HepG2 (cell line): ENCODE data around the gene EPHA2. TPM values are rescaled to one million over a fixed set of nuclear protein-coding genes. Genes with fewer than 3 reads are reported as not detected.

ENCODE experiments used
- EZH2 ChIP-seq: conservative IDR thresholded peaks from 2 replicates; pipeline ENCODE4 v1.6.1; 2012; ENCODE audit warnings: mild to moderate bottlenecking, low read depth, low read length, moderate library complexity
- RARA ChIP-seq: IDR thresholded peaks from 2 replicates; pipeline ENCODE4 v1.6.1; 2016; ENCODE audit warnings: missing genetic modification reagents, missing compliant biosample characterization
- RFXAP ChIP-seq: sonication (generic); formaldehyde crosslinking; IDR thresholded peaks from 2 replicates; pipeline ENCODE4 v1.4.0; 2020; ENCODE audit warnings: missing genetic modification reagents, borderline replicate concordance
- TCF12 ChIP-seq, 2 experiments: fragments of 450-650 bp in 1 of 2; sonication (generic) in 1 of 2; formaldehyde crosslinking in 1 of 2; IDR thresholded peaks; 2 replicates each; pipeline versions ENCODE4 v1.6.1 to v1.8.0; 2017 to 2022; ENCODE audit warnings: antibody characterized with exemption in 1 of 2, mild to moderate bottlenecking in 1 of 2, missing genetic modification reagents in 1 of 2, moderate library complexity in 1 of 2
- TRIM24 ChIP-seq: sonication (generic); formaldehyde crosslinking; IDR thresholded peaks from 2 replicates; pipeline ENCODE4 v1.8.0; 2022; ENCODE audit warnings: mild to moderate bottlenecking, missing genetic modification reagents
- ZBTB3 ChIP-seq: sonication (generic); formaldehyde crosslinking; IDR thresholded peaks from 2 replicates; pipeline ENCODE4 v1.4.0; 2020; ENCODE audit warnings: low read depth, mild to moderate bottlenecking, moderate library complexity, missing genetic modification reagents, borderline replicate concordance
- ZKSCAN5 ChIP-seq: sonication (generic); formaldehyde crosslinking; IDR thresholded peaks from 2 replicates; pipeline ENCODE4 v1.5.1; 2020; ENCODE audit warnings: mild to moderate bottlenecking, missing genetic modification reagents
- polyA plus RNA-seq, 8 experiments: library from polyadenylated mRNA; depleted of rRNA in 3 of 8; stranded (reverse) in 7 of 8; unstranded in 1 of 8; fragments of >200 nt; fragmentation: Illumina TruSeq in 4 of 8; extraction: Trizol in 4 of 8; gene quantifications; 2 replicates each; pipeline versions ENCODE4 v1.2.1 to v1.2.3, GENCODE V29; 2011 to 2016; ENCODE audit warnings: low read depth in 4 of 8, missing spikeins in 1 of 8, mixed read lengths in 1 of 8; ENCODE audit not compliant: insufficient read depth in 1 of 8
- total RNA-seq, 5 experiments: library from RNA; depleted of rRNA; stranded (reverse); fragments of >200 nt; fragmentation: Illumina TruSeq; extraction: Trizol; gene quantifications; 2 replicates each; pipeline ENCODE4 v1.2.3, GENCODE V29; 2016; ENCODE audit warnings: low read depth in 1 of 5
- TF ChIP-seq, protein P1 (sequence below): sonication (generic); formaldehyde crosslinking; IDR thresholded peaks from 2 replicates; pipeline ENCODE4 v1.4.0; 2020; ENCODE audit warnings: missing genetic modification reagents, borderline replicate concordance
- TF ChIP-seq, protein P2 (sequence below): sonication (generic); formaldehyde crosslinking; IDR thresholded peaks from 2 replicates; pipeline ENCODE4 v1.4.0; 2020; ENCODE audit warnings: mild to moderate bottlenecking, missing genetic modification reagents
- TF ChIP-seq, protein P3 (sequence below): sonication (generic); formaldehyde crosslinking; IDR thresholded peaks from 2 replicates; pipeline ENCODE4 v1.8.0; 2022; ENCODE audit warnings: missing genetic modification reagents, mild to moderate bottlenecking, borderline replicate concordance
- TF ChIP-seq, protein P4 (sequence below): sonication (generic); formaldehyde crosslinking; IDR thresholded peaks from 2 replicates; pipeline ENCODE4 v1.4.0; 2020; ENCODE audit warnings: missing genetic modification reagents, mild to moderate bottlenecking, borderline replicate concordance

Gene EPHA2
- total and polyA plus RNA-seq, 2 of the 13 experiments (the other 11 are each of a cell fraction or from before 2014, with no cell fraction given) = 33.6 to 53.6 TPM

DNA sequence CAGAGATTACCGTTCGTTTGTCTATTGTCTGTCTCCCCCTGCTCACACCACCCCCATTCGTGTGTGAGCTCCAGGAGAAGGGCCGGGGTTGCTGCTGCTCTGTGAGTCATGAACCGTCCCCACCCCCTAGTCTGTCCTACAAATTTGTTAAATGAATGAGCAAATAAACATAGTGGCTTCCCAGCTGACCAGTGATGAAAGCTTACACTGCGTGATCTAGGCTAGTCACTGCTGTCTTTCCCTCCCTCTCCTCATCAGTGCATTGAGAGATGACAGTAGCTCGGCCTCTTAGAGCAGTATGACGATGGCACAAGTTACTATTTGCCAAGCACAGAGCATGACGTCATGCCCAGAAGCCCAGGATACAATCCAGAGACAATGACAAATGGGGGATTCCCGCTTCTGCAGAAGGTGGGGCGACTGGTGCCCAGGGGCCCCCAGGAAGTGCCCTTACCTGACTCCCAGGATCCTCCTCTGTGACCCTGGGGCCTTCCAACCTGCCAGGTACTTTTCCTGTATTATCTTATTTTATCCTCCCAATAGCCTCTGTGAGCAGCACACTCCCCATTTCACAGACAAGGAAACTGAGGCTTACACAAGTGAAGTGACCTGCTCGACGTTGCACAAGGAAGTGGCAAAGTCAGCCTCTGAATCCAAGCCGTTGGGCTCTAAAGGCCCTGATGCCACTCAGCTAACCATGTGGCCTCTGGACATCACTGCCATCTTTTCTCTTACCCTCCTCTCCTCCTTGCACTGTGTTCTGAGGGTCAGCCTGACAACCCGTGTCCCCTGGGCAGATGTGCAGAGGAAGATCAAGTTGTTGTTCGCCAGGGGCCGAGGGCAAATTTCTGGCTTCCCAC, 8.6 kb upstream of the EPHA2 start (continued):
- TF ChIP-seq RARA (CRISPR knock-in tag) = peak; percentile 66
- TF ChIP-seq TCF12 (IDR thresholded peaks at IDR 0.05) = no peak
- TF ChIP-seq TCF12 (CRISPR knock-in tag; IDR thresholded peaks at IDR 0.05) = no peak
- no peak for TF ChIP-seq EZH2
- TF ChIP-seq, protein P1, sequence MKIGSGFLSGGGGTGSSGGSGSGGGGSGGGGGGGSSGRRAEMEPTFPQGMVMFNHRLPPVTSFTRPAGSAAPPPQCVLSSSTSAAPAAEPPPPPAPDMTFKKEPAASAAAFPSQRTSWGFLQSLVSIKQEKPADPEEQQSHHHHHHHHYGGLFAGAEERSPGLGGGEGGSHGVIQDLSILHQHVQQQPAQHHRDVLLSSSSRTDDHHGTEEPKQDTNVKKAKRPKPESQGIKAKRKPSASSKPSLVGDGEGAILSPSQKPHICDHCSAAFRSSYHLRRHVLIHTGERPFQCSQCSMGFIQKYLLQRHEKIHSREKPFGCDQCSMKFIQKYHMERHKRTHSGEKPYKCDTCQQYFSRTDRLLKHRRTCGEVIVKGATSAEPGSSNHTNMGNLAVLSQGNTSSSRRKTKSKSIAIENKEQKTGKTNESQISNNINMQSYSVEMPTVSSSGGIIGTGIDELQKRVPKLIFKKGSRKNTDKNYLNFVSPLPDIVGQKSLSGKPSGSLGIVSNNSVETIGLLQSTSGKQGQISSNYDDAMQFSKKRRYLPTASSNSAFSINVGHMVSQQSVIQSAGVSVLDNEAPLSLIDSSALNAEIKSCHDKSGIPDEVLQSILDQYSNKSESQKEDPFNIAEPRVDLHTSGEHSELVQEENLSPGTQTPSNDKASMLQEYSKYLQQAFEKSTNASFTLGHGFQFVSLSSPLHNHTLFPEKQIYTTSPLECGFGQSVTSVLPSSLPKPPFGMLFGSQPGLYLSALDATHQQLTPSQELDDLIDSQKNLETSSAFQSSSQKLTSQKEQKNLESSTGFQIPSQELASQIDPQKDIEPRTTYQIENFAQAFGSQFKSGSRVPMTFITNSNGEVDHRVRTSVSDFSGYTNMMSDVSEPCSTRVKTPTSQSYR = peak; percentile 86; the same call in 1 of the 2 replicates
- no peak for TF ChIP-seq ZKSCAN5 (CRISPR knock-in tag)
- TF ChIP-seq, protein P2, sequence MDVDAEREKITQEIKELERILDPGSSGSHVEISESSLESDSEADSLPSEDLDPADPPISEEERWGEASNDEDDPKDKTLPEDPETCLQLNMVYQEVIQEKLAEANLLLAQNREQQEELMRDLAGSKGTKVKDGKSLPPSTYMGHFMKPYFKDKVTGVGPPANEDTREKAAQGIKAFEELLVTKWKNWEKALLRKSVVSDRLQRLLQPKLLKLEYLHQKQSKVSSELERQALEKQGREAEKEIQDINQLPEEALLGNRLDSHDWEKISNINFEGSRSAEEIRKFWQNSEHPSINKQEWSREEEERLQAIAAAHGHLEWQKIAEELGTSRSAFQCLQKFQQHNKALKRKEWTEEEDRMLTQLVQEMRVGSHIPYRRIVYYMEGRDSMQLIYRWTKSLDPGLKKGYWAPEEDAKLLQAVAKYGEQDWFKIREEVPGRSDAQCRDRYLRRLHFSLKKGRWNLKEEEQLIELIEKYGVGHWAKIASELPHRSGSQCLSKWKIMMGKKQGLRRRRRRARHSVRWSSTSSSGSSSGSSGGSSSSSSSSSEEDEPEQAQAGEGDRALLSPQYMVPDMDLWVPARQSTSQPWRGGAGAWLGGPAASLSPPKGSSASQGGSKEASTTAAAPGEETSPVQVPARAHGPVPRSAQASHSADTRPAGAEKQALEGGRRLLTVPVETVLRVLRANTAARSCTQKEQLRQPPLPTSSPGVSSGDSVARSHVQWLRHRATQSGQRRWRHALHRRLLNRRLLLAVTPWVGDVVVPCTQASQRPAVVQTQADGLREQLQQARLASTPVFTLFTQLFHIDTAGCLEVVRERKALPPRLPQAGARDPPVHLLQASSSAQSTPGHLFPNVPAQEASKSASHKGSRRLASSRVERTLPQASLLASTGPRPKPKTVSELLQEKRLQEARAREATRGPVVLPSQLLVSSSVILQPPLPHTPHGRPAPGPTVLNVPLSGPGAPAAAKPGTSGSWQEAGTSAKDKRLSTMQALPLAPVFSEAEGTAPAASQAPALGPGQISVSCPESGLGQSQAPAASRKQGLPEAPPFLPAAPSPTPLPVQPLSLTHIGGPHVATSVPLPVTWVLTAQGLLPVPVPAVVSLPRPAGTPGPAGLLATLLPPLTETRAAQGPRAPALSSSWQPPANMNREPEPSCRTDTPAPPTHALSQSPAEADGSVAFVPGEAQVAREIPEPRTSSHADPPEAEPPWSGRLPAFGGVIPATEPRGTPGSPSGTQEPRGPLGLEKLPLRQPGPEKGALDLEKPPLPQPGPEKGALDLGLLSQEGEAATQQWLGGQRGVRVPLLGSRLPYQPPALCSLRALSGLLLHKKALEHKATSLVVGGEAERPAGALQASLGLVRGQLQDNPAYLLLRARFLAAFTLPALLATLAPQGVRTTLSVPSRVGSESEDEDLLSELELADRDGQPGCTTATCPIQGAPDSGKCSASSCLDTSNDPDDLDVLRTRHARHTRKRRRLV (CRISPR knock-in tag) = no peak
- TF ChIP-seq ZBTB3 (CRISPR knock-in tag) = no peak
- TF ChIP-seq, protein P3, sequence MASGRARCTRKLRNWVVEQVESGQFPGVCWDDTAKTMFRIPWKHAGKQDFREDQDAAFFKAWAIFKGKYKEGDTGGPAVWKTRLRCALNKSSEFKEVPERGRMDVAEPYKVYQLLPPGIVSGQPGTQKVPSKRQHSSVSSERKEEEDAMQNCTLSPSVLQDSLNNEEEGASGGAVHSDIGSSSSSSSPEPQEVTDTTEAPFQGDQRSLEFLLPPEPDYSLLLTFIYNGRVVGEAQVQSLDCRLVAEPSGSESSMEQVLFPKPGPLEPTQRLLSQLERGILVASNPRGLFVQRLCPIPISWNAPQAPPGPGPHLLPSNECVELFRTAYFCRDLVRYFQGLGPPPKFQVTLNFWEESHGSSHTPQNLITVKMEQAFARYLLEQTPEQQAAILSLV (CRISPR knock-in tag) = no peak
- TF ChIP-seq RFXAP (CRISPR knock-in tag) = 0 out of 2 replicates have a peak, but pooled peaks have one; percentile 34
- TF ChIP-seq, protein P4, sequence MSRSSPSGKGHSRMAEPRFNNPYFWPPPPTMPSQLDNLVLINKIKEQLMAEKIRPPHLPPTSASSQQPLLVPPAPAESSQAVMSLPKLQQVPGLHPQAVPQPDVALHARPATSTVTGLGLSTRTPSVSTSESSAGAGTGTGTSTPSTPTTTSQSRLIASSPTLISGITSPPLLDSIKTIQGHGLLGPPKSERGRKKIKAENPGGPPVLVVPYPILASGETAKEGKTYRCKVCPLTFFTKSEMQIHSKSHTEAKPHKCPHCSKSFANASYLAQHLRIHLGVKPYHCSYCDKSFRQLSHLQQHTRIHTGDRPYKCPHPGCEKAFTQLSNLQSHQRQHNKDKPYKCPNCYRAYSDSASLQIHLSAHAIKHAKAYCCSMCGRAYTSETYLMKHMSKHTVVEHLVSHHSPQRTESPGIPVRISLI (CRISPR knock-in tag) = peak; percentile 21; the same call in 1 of the 2 replicates
- no peak for TF ChIP-seq TRIM24 (CRISPR knock-in tag)
